ENCODE data around the gene KIAA1191.
A peak's percentile ranks its signal among the peaks of the same experiment; 100 is the strongest.

The KIAA1191 gene

DNA sequence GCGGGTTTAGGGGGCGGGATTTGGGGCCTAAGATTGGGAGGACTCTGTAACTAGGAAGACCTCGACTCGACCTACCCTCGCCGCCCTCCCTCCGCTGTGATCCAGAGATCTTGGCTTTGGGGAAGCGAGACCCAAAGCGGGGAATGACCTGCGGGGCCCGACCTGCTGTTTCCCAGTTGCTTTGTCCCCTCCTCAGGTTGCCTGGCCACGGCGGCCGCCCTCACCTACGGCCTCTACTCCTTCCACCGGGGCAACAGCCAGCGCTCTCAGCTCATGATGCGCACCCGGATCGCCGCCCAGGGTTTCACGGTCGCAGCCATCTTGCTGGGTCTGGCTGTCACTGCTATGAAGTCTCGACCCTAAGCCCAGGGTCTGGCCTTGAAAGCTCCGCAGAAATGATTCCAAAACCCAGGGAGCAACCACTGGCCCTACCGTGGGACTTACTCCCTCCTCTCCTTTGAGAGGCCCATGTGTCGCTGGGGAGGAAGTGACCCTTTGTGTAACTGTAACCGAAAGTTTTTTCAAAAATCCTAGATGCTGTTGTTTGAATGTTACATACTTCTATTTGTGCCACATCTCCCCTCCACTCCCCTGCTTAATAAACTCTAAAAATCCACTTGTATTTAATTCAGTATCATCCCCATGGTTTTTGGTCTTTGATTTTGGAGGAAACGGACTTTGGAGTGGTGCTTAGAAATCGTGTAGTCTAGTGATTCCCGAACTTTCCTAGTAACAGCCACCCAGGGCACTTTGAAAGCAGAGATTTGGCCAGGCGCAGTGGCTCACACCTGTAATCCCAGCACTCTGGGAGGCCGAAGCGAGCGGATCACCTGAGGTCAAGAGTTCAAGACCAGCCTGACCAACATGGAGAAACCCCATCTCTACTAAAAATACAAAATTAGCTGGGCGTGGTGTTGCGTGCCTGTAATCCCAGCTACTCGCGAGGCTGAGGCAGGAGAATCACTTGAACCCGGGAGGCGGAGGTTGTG is 27.9 kb upstream of the KIAA1191 start:
- DNase-seq: peak in 1 of 2 experiments; percentile 69

DNA sequence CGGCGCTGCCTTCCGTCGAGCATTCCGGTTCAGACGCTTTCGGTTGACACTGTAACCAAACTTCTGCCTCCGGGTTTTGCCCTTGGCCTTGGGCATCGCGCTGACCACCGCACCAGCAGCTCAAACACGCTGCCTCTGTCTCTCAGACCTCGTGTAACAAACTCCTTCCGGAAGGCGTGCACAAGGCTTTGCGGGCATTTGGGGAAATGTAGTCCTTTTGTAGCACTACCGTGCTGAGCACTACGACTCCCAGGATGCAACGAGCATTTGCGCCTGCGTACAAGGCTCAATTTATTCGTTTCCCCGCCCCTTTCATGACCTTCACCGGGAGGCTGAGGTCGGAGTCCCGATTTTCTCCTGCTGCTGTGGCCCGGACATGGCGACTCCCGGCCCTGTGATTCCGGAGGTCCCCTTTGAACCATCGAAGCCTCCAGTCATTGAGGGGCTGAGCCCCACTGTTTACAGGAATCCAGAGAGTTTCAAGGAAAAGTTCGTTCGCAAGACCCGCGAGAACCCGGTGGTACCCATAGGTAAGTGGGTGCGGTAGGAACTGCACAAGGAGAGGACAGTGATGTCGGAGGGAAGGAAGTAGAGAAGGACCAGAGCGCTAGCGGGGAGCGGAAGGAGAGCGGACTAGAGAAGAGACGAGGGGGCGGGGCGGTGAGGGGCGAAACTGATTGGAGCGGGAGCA is 27.0 kb upstream of the KIAA1191 start, which contains the start of the genes HIGD2A and NOP16:
TSS of gene HIGD2A (plus strand) at position 308 of the 691 bp plus-strand sequence. CDS start at position 377, 69 bp downstream.
TSS of gene NOP16 (minus strand) at position 155 of the 691 bp plus-strand sequence. CDS start at position 96, 59 bp downstream.
- DNase-seq: peak; percentile 99 to 100

GRCh38 chr5:176388003-176388443 is 26.5 kb upstream of the KIAA1191 start:
- peak; percentile 21 to 26 for DNase-seq

DNA sequence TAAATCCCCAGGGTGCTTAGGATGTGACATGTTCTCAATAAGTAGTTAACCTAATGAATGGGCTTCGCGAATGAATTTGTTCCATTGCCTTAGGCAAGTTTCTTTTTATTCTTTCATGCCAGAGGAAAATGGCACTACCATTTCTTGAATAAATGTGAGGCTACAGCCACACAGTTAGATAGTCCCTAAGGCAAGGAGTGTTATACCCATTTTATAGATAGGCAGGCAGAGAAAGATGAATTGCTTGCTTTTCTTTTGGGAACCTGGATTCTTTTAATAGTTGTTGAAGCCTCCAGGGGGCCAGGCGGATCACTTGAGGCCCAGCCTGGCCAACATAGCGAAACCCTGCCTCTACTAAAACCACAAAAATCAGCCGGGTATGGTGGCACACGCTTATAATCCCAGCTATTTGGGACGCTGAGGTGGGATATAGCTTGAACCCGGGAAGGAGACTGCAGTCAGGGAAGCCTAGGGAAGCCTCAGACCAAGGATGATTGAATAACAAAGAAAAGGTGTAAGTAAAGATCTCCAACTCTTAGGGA is 25.9 kb upstream of the KIAA1191 start:
- no peak for DNase-seq

- DNase-seq: no peak
Measured at GRCh38 chr5:176386491-176386890, 24.9 kb upstream of the KIAA1191 start.

DNA sequence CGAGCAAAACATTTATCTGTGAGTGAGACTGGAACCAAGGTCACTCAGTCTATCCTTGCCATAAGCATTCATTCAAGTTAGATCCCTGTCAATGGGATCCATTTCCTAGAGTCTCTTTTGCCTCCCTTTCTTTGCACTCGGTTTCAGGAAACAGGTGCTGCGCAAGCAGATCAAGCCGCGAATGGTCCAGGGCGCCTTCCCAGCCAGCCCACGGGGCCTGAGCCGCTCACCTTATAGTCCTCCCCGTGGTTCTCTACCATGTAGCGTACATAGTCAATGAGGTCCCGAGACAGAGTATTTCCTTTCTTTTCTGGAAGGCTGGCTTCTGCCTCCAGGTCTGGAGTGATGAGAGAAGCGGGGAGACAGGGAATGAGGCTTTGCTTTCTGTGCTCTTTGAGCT is 23.4 kb upstream of the KIAA1191 start:
- DNase-seq: no peak

GRCh38 chr5:176384366-176384930 is 22.9 kb upstream of the KIAA1191 start:
- no peak for DNase-seq

DNA sequence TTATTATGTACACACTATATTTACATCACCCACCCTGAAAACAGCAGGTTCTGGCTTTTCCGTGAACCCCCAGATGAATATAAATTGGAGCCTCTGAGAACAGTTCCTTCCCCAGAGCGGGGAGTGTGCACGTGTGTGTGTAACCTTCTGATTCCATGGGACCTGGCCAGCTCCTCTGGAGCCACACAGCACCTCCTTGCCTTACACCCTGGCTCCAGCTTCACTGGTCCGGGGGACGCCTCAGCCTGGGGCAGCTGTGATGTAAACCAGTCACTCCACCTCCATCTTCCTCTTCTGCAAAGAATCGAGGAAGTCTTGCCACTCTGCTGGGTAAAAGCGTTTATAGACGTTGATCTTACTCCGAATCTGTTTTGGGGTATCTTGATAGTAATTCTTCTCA is 22.4 kb upstream of the KIAA1191 start:
- no peak for DNase-seq

- DNase-seq: no peak
Measured at GRCh38 chr5:176383248-176383905, 21.8 kb upstream of the KIAA1191 start.

GRCh38 chr5:176382721-176383120 is 21.2 kb upstream of the KIAA1191 start:
- no peak for DNase-seq

GRCh38 chr5:176381979-176382378 is 20.4 kb upstream of the KIAA1191 start:
- DNase-seq: no peak

DNA sequence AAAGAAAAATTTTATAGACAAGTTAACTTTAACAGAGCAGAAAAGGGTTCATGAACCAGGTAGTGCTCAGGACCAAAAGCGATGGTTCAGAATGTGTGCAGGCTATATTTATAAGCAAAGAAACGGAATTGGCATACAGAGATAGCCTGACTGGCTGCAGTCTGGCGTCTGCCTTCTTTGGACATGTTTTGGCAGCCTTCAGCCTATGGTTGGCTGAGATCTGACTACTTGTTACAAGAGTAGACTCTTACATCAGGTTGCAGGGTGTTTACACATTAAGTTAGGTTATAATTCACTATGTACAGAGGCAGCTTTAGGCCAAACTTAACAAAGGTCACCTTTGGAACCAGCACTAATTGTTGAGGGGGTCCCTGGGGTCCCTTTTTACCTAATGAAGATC is 19.9 kb upstream of the KIAA1191 start:
- no peak for DNase-seq

DNA sequence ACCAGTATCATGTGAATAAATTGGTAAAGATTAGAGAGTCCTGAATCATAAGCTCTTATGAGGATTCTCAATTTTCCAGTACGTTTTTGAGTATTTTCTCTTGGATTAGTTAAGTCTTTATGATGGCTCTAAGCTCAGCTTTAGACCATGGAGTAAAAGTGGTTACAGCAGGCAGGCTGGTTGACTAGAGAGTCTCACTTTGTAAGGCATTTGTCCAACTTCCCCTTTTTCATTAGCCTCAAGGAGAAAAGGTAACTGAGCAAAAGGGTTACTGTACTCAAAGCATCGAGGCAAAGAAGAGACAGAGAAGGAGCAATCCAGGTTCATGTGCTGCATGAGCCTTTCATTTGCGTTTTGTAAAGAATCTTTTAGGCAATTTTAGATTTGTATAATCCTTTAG is 18.3 kb upstream of the KIAA1191 start:
- peak; percentile 72 to 80 for DNase-seq

GRCh38 chr5:176373100-176373818 is 11.7 kb upstream of the KIAA1191 start:
- DNase-seq: peak; percentile 9 to 12

DNA sequence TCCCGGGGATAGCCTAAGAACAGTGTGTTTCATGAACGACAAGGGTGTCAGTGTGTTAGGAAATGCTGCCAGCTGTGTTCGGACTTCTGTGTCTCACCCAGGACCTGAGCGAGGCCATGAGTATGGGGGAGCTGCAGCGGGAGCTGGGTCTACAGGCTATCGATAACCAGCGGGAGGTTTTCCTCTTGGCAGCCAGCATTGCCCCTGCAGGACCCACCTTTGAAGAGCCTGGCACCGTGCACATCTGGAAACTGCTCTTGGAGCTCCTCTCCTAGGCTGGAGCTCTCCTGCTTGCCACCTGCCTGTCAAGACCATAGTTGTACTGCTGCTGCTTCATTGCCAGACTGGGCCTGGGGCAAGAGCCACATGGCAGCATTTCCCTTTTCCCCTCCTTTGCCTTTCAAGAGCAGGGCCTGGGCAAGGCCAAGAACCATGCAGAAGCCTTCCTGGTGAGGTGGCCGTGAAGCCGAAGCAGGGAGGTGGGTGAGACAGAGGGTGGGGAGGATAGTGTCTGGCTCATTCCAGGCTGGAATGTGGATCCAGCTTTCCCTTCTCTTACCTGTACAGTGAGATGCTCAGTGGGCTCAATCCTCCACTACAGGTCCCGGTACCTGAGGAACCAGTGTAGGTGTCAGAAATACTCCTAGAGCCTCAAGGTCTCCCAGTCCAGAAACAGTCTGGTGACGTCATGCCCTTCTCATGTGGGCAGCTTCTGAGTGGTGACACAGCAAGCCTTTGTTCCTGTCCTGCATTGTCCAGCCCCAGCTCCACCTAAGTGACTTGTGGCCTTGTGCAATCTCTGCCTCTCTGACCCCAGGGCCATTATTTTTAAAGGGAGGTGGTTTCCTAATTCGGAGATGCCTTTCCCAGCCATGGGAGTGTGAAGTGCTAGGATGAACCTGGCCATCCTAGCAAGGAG is 10.3 kb upstream of the KIAA1191 start:
- DNase-seq: no peak

DNA sequence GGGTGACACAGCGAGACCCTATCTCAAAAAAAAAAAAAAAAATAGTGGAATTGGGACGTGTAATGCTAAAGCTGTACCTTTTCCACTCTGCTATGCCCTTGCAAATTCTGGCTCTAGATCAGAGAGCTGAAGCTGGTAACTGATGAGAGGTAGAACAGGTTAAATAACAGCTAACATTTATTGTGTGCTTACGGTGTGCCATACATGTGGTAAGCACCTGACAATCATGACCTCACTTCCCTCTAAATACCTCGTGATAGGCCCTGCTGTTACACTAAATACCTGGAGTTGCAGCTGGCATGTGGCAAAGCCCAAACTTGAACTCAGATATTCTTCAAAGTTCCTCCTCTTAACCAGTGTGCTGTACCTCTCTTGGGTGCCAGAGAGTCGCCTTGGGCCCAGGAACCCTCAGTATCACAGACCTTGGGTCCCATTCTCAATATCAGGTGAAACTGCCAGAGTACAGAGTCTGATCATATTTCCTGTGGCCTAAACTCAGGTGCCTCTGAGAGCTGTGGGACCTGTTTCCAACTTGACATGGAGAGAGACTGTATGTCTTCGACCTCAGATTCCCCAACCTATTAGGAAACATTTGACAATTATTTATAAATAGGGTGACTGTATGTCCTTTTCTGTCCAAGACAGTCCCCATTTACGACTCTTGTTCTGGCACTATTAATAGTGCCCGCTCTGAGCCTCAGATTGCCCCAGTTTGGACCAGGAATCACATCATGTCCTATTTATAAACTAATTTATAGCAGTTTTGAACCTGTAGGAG is 8.6 kb upstream of the KIAA1191 start:
- DNase-seq: no peak

DNA sequence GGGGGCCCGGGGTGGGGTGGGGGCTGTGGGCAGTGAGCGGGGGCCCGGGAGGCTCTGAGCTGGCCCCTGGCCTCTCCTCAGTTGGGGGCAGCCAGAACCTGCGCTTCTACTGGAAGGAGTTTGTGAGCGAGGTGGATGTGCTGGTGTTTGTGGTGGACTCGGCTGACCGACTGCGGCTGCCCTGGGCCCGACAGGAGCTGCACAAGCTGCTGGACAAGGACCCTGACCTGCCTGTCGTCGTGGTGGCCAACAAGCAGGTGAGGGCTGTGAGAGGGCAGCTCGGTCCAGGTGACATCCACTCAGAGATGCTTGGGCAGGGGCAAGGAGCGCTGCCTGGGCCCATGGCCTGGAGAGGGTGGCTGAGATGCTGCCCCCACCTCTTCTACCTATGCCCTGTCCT is 7.2 kb upstream of the KIAA1191 start:
- DNase-seq: no peak

GRCh38 chr5:176366232-176366894 is 4.8 kb upstream of the KIAA1191 start:
- DNase-seq: no peak

All from Kasumi-1 (cell line).